NT2/D1 (cell line): Measurements from ENCODE around the gene CLEC9A.

ENCODE experiments used
- DNase-seq: peaks from one replicate; pipeline ENCODE4 v3.0.0-alpha.2; 2011; ENCODE audit warnings: low read depth, low spot score
- H3K27me3 ChIP-seq: 2 replicates; pipeline ENCODE4 v1.6.0; 2011; ENCODE audit warnings: mild to moderate bottlenecking; ENCODE audit not compliant: insufficient read length, insufficient read depth
- H3K36me3 ChIP-seq: 2 replicates; pipeline ENCODE4 v1.6.1; 2011; ENCODE audit warnings: mild to moderate bottlenecking, low read length, mixed read lengths; ENCODE audit not compliant: insufficient read depth, insufficient read length
- H3K4me1 ChIP-seq: 2 replicates; pipeline ENCODE4 v1.5.1; 2011; ENCODE audit not compliant: insufficient read depth, insufficient read length
- H3K4me3 ChIP-seq: 2 replicates; pipeline ENCODE4 v1.5.1; 2011; ENCODE audit warnings: low read depth; ENCODE audit not compliant: insufficient read length
- H3K9ac ChIP-seq: 2 replicates; pipeline ENCODE4 v1.6.0; 2011; ENCODE audit warnings: low read depth; ENCODE audit not compliant: insufficient read length
- H3K9me3 ChIP-seq: 2 replicates; pipeline ENCODE4 v1.5.1; 2011; ENCODE audit warnings: mild to moderate bottlenecking, low read length; ENCODE audit not compliant: insufficient read depth
- SUZ12 ChIP-seq: IDR thresholded peaks from 2 replicates; pipeline ENCODE4 v1.6.1; 2011; ENCODE audit not compliant: insufficient read length, insufficient read depth; ENCODE audit errors: extremely low read depth
- YY1 ChIP-seq: IDR thresholded peaks from 2 replicates; pipeline ENCODE4 v1.6.1; 2011; ENCODE audit not compliant: insufficient read length, insufficient read depth
- ZNF274 ChIP-seq: IDR thresholded peaks from 2 replicates; pipeline ENCODE4 v1.6.1; 2011; ENCODE audit warnings: mild to moderate bottlenecking, low read depth, low read length

Gene CLEC9A

DNA sequence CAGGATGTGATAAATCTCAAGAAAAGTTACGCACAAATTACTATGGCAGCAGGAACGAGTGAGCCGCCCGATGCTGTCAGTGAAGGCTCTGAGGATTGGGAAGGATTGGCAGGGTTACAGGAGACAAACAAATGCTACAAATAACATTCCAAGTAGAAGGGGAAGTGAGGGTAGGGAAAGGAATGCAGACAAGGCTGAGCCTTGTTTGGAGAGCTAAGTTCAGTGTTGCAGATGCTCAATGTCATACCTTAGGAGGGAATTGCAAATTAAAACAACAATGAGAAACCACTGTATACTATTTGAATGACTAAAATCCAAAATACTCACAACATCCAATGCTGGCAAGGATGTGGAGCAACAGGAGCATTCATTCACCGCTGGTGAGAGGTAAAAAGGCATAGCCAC is 1.3 kb downstream of the CLEC9A start:
- peaks cover 22% of the 10 kb centered on the region for H3K9me3 ChIP-seq
- peaks cover 3% of the 10 kb centered on the region for H3K4me1 ChIP-seq
- no peak overlapping the region for H3K4me3 ChIP-seq
- TF ChIP-seq ZNF274: no peak
- no peaks in the 10 kb centered on the region for H3K27me3 ChIP-seq
- no peak overlapping the region for H3K9ac ChIP-seq
- H3K36me3 ChIP-seq: no peaks in the 10 kb centered on the region
- peak; percentile 80 for DNase-seq

DNA sequence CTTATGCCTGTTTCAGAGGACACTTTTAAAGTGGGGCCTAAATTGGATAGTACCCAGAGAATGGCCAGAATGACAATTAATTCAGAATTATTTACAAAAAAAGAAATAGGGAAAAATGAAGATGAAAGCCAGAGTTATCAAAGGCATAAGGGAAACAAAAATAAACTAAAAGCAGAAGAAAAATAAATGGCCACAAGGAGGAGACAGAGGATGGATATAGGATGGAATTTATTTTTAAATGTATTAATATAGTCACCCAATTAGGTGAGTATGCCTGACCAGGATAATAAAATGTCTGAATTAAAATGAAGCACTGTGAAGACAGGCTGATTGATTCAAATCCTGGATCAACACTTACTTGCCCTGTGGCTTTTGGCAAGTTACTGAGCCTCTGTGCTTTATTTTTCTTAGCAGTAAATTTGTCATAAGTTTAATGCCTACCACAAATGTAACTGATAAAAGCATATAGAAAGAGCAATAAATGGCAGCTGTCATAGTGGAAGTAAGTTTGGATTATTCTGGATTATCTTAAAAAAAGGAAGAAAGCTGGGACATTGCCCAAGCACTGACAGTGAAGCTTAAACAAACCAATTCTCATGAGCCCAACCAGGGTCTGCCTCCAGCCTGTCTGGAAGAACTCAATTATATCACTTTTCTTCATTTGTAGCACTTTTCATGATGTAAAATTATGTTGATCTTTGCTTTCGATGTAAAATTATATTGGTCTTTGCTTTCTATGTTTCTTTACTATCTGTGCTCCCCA is 3.5 kb downstream of the CLEC9A start:
- no peak for TF ChIP-seq SUZ12
- TF ChIP-seq YY1: no peak
- no peak for TF ChIP-seq ZNF274
- H3K9ac ChIP-seq: no peak overlapping the region
- H3K4me1 ChIP-seq: peaks cover 3% of the 10 kb centered on the region
- H3K36me3 ChIP-seq: no peaks in the 10 kb centered on the region
- H3K9me3 ChIP-seq: peaks cover 22% of the 10 kb centered on the region
- H3K4me3 ChIP-seq: no peak overlapping the region
- no peaks in the 10 kb centered on the region for H3K27me3 ChIP-seq
- no peak for DNase-seq

DNA sequence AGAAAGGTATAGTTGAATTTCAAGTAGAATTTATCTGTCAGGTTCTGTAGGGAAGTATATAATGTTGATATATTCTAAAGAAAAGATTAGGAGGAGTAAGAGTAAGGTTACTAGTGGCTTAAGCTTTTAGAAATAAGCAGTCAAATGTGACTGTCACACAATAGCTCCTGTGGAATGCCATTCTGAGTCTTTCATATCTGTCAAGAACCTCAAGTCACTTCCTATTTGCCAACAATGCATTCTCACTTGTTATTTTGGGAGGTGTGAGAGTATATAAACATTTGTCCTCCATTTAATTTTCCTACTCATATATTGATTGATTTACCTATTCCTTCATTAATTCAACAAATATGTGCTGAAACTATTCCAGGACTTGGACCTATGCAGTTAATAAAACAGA is 11.7 kb downstream of the CLEC9A start:
- Histone ChIP-seq H3K27me3 (no peaks in the 10 kb centered on the region), H3K9me3 (no peaks in the 10 kb centered on the region), H3K4me3 (no peak overlapping the region), H3K36me3 (no peaks in the 10 kb centered on the region), H3K9ac (no peak overlapping the region), H3K4me1 (no peaks in the 10 kb centered on the region)
- TF ChIP-seq YY1 (no peak), ZNF274 (no peak), SUZ12 (no peak)
- no peak for DNase-seq

DNA sequence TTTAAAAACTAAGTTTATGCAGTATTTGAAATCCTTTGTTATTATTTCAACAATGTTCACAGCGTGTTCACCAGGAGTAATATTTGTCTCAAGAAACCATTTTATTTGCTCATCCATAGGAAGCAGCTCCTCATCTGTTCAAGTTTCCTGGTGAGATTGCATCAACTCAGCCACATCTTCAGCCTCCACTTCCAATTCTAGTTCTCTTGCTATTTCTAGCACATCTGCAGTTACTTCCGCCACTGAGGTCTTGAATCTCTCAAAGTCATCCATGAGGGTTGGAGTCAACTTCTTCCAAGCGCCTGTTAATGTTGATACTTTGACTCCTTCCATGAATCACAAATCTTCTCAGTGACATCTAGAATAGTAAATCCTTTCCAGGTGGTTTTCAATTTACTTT is 18.0 kb downstream of the CLEC9A start:
- Histone ChIP-seq H3K27me3 (no peaks in the 10 kb centered on the region), H3K9ac (no peak overlapping the region), H3K4me1 (no peaks in the 10 kb centered on the region), H3K9me3 (peaks cover 15% of the 10 kb centered on the region), H3K4me3 (no peak overlapping the region), H3K36me3 (no peaks in the 10 kb centered on the region)
- TF ChIP-seq SUZ12 (no peak), YY1 (no peak), ZNF274 (no peak)
- no peak for DNase-seq

DNA sequence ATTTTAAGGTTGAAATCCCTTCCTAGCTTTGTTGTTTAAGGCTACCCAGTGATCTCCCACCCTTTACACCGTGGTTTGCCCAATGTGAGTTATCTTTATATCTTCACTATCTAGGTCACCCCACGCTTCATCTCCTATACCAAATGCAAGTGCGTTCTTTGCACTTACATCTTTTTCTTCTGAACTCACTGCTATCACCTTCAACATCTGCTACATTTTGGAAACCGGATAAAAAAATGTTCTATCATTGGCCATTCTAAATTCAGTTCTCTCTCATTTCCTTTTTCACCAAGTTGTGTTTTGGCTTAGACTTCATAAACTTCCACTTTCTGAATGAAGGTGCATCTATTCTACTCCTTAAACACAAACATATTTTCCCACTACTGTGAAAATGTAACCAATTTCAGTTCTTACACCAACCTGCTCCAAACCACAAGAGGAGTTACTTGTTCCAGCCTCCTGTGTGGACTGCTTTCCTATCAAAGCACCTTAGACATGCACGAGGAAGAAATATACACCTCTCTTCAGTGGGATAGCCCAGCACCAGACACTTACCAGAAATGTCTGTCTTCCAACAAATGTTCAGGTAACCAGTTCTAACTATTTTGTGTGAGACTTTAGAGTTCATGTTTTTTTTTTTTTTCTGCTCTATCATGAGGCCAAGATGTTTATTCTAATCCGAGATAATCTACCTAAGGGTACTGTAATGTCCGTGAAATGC is 21.9 kb downstream of the CLEC9A start:
- Histone ChIP-seq H3K27me3 (no peaks in the 10 kb centered on the region), H3K9me3 (peaks cover 15% of the 10 kb centered on the region), H3K4me1 (no peaks in the 10 kb centered on the region), H3K4me3 (no peak overlapping the region), H3K36me3 (no peaks in the 10 kb centered on the region), H3K9ac (no peak overlapping the region)
- no peak for TF ChIP-seq YY1
- no peak for TF ChIP-seq SUZ12
- no peak for TF ChIP-seq ZNF274
- no peak for DNase-seq

DNA sequence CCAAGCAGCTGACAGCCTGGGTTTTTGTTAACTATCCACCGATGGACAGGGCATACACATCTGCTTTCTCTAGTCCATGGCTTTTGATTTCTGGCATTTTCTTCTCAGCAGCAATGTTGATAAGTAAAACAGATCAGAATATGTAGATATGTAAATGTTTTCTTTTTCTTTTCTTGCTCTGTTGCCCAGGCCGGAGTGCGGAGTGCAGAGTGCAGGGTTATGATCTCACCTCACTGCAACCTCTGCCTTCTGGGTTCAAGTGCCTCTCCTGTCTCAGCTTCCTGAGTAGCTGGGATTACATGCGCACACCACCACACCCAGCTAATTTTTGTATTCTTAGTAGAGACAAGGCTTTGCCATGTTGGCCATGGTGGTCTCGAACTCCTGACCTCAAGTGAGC is 27.9 kb downstream of the CLEC9A start:
- no peaks in the 10 kb centered on the region for H3K4me1 ChIP-seq
- DNase-seq: no peak
- no peaks in the 10 kb centered on the region for H3K36me3 ChIP-seq
- no peaks in the 10 kb centered on the region for H3K9me3 ChIP-seq
- H3K4me3 ChIP-seq: no peak overlapping the region
- no peak overlapping the region for H3K9ac ChIP-seq
- TF ChIP-seq ZNF274: no peak
- H3K27me3 ChIP-seq: no peaks in the 10 kb centered on the region

DNA sequence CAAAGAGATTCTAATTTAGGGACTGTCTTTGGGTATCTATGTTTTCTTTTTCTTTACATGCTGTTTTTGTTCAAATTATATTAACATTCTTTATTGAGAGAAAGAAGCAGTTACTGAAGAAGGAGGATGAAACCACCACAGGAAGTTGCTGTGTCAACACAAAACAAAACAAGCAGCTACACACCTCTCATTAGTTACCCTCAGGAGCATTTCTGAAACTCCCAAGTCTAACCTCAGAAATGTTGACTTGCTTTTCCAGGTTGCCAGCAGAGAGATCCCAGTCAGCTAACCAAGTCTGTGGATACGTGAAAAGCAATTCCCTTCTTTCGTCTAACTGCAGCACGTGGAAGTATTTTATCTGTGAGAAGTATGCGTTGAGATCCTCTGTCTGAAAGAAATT is 34.8 kb downstream of the CLEC9A start:
- TF ChIP-seq YY1: no peak
- no peak for TF ChIP-seq ZNF274
- no peak for TF ChIP-seq SUZ12
- Histone ChIP-seq H3K4me3 (no peak overlapping the region), H3K36me3 (no peaks in the 10 kb centered on the region), H3K9me3 (no peaks in the 10 kb centered on the region), H3K27me3 (no peaks in the 10 kb centered on the region), H3K4me1 (no peaks in the 10 kb centered on the region), H3K9ac (no peak overlapping the region)
- no peak for DNase-seq
